HepG2 (cell line): ENCODE measurements around the gene PANX1. TPM values are rescaled to one million over a fixed set of nuclear protein-coding genes. Genes with fewer than 3 reads are reported as not detected.

Experiments
- ATAC-seq: fragments of 200-7000 bp; cut with Tn5 transposase; 3 replicates; pipeline ENCODE4 v1.9.1; 2020; ENCODE audit warnings: mild to moderate bottlenecking, moderate library complexity
- BruUV-seq: library from RNA; stranded (reverse); fragments of 400-500 nt; replicated peaks from 2 replicates; lab custom pipeline; 2021; lab: Mats Ljungman, UMichigan
- CTCF ChIA-PET: fragments of 300-600 bp; formaldehyde crosslinking; extraction: SDS; loops from one replicate; lab custom pipeline; 2021; ENCODE audit warnings: low total read pairs, inconsistent platforms, low intra/inter-chr PET ratio; lab: Yijun Ruan, JAX
- POLR2A ChIA-PET: fragments of 350-600 bp; sonication (Branson Sonifier 250); formaldehyde crosslinking; loops from one replicate; lab custom pipeline; 2020; ENCODE audit warnings: antibody characterized with exemption, inconsistent platforms; lab: Yijun Ruan, JAX
- DNase-seq: peaks from one replicate; pipeline ENCODE4 v3.0.0-alpha.2; 2015; ENCODE audit warnings: low spot score
- FAIRE-seq: peaks from 3 replicates; lab custom pipeline; 2011; peaks lifted over from hg19 to GRCh38; lab: Jason Lieb, UNC
- H2AFZ ChIP-seq: one replicate; pipeline ENCODE4 v1.6.1; 2011; ENCODE audit warnings: low read length, inconsistent platforms
- H3K27ac ChIP-seq: fragments of 300-600 bp; 3 replicates; pipeline ENCODE4 v1.8.0; 2011; ENCODE audit warnings: mixed run types, mild to moderate bottlenecking, mixed read lengths, low read length, inconsistent platforms; ENCODE audit not compliant: insufficient read depth; ENCODE audit errors: extremely low read length
- H3K27me3 ChIP-seq, 2 experiments: fragments of 200-600 bp in 1 of 2; 2 replicates in 1 of 2; 3 replicates in 1 of 2; pipeline versions ENCODE4 v1.6.0 to v1.8.0; 2011; ENCODE audit warnings: low read length in 2 of 2, mild to moderate bottlenecking in 2 of 2, moderate library complexity in 2 of 2, inconsistent platforms in 1 of 2; ENCODE audit not compliant: insufficient read depth in 2 of 2, control insufficient read depth in 1 of 2
- H3K36me3 ChIP-seq, 2 experiments: fragments of 200-600 bp in 1 of 2; replicated peaks in 1 of 2; 2 replicates in 1 of 2; 3 replicates in 1 of 2; pipeline versions ENCODE4 v1.5.1 to v1.8.0; 2011; ENCODE audit warnings: low read length in 2 of 2, inconsistent platforms in 1 of 2; ENCODE audit not compliant: insufficient read depth in 2 of 2, control insufficient read depth in 1 of 2
- H3K4me1 ChIP-seq: 2 replicates; pipeline ENCODE4 v1.5.1; 2012; ENCODE audit warnings: low read length, inconsistent platforms; ENCODE audit not compliant: insufficient read depth
- H3K4me2 ChIP-seq: 2 replicates; pipeline ENCODE4 v1.6.0; 2011; ENCODE audit warnings: low read depth, low read length, inconsistent platforms
- H3K4me3 ChIP-seq, 3 experiments: fragments of 200-600 bp in 1 of 3; sonication (generic), shearing (Covaris generic) in 1 of 3; replicated peaks in 1 of 3; 2 replicates each; pipeline ENCODE4 v1.5.1; 2011 to 2016; ENCODE audit warnings: low read length in 3 of 3, inconsistent platforms in 2 of 3, low read depth in 2 of 3, mild to moderate bottlenecking in 2 of 3, control low read depth in 1 of 3, mixed read lengths in 1 of 3; ENCODE audit not compliant: insufficient read depth in 1 of 3
- H3K79me2 ChIP-seq: one replicate; pipeline ENCODE4 v1.6.1; 2011; ENCODE audit warnings: low read length, inconsistent platforms; ENCODE audit not compliant: insufficient read depth
- H3K9ac ChIP-seq: 2 replicates; pipeline ENCODE4 v1.6.0; 2011; ENCODE audit warnings: mild to moderate bottlenecking, low read depth, low read length, inconsistent platforms; ENCODE audit not compliant: insufficient read depth
- H3K9me3 ChIP-seq: 2 replicates; pipeline ENCODE4 v1.5.1; 2012; ENCODE audit warnings: mild to moderate bottlenecking, low read length
- H4K20me1 ChIP-seq: 2 replicates; pipeline ENCODE4 v1.6.0; 2011; ENCODE audit warnings: inconsistent platforms, mild to moderate bottlenecking, low read length, moderate library complexity; ENCODE audit not compliant: insufficient read depth
- CCDC6 ChIP-seq: sonication (generic); formaldehyde crosslinking; IDR thresholded peaks from 2 replicates; pipeline ENCODE4 v1.8.1; 2022; ENCODE audit warnings: mild to moderate bottlenecking, missing genetic modification reagents, moderate library complexity
- PLRG1 ChIP-seq: fragments of 450-650 bp; conservative IDR thresholded peaks from 2 replicates; pipeline ENCODE4 v1.6.1; 2016
- SATB2 ChIP-seq: sonication (generic); formaldehyde crosslinking; IDR thresholded peaks from 2 replicates; pipeline ENCODE4 v1.5.0; 2020; ENCODE audit warnings: missing genetic modification reagents
- SMAD3 ChIP-seq: sonication (generic); formaldehyde crosslinking; IDR thresholded peaks from 2 replicates; pipeline ENCODE4 v1.4.0; 2020; ENCODE audit warnings: missing genetic modification reagents
- SNAPC2 ChIP-seq: sonication (generic); formaldehyde crosslinking; IDR thresholded peaks from 2 replicates; pipeline ENCODE4 v1.8.1; 2022; ENCODE audit warnings: mild to moderate bottlenecking, missing genetic modification reagents
- SRF ChIP-seq: IDR thresholded peaks from 2 replicates; pipeline ENCODE4 v1.6.1; 2011; ENCODE audit warnings: mild to moderate bottlenecking, low read depth, low read length, moderate library complexity
- WIZ ChIP-seq: sonication (generic); formaldehyde crosslinking; IDR thresholded peaks from 2 replicates; pipeline ENCODE4 v1.5.1; 2020; ENCODE audit warnings: mild to moderate bottlenecking, missing genetic modification reagents
- ZBTB40 ChIP-seq, 2 experiments: fragments of 450-650 bp in 1 of 2; sonication (generic) in 1 of 2; formaldehyde crosslinking in 1 of 2; IDR thresholded peaks; 2 replicates each; pipeline versions ENCODE4 v1.6.1 to v1.8.0; 2016 to 2022; ENCODE audit warnings: antibody characterized with exemption in 1 of 2, mild to moderate bottlenecking in 1 of 2, missing genetic modification reagents in 1 of 2
- ZNF12 ChIP-seq: sonication (generic); formaldehyde crosslinking; IDR thresholded peaks from 2 replicates; pipeline ENCODE4 v1.5.0; 2020; ENCODE audit warnings: missing genetic modification reagents
- ZNF446 ChIP-seq: sonication (generic); formaldehyde crosslinking; IDR thresholded peaks from 2 replicates; pipeline ENCODE4 v1.5.0; 2020; ENCODE audit warnings: mild to moderate bottlenecking, missing genetic modification reagents
- ZNF616 ChIP-seq: sonication (generic); formaldehyde crosslinking; IDR thresholded peaks from 2 replicates; pipeline ENCODE4 v1.5.0; 2020; ENCODE audit warnings: low read depth, mild to moderate bottlenecking, missing genetic modification reagents
- ZNF773 ChIP-seq: sonication (generic); formaldehyde crosslinking; IDR thresholded peaks from 2 replicates; pipeline ENCODE4 v1.4.0; 2020; ENCODE audit warnings: missing genetic modification reagents, borderline replicate concordance
- ZSCAN5A ChIP-seq: sonication (generic); formaldehyde crosslinking; IDR thresholded peaks from 2 replicates; pipeline ENCODE4 v1.8.0; 2022; ENCODE audit warnings: mild to moderate bottlenecking, missing genetic modification reagents, borderline replicate concordance
- WGBS: methylation state at CpG from one replicate; pipeline ENCODE4 v1.1.6; 2017; ENCODE audit warnings: low lambda C conversion rate; 5-methylcytosine and 5-hydroxymethylcytosine counted together
- in situ Hi-C: cut with HindIII; loops from 2 replicates; pipeline ENCODE4 v1.10.0; 2017; ENCODE audit warnings: low pct_unique_long_range_greater_than_20kb; ENCODE audit not compliant: extremely low pct_ligation_motif_present
- intact Hi-C: fragments of 100-400 bp; cut with micrococcal nuclease; formaldehyde crosslinking; loops from one replicate; pipeline ENCODE4 v1.10.0; 2022; ENCODE audit not compliant: unreplicated experiment
- polyA plus RNA-seq, 8 experiments: library from polyadenylated mRNA; depleted of rRNA in 3 of 8; stranded (reverse) in 7 of 8; unstranded in 1 of 8; fragments of >200 nt; fragmentation: Illumina TruSeq in 4 of 8; extraction: Trizol in 4 of 8; gene quantifications; 2 replicates each; pipeline versions ENCODE4 v1.2.1 to v1.2.3, GENCODE V29; 2011 to 2016; ENCODE audit warnings: low read depth in 4 of 8, missing spikeins in 1 of 8, mixed read lengths in 1 of 8; ENCODE audit not compliant: insufficient read depth in 1 of 8
- total RNA-seq, 5 experiments: library from RNA; depleted of rRNA; stranded (reverse); fragments of >200 nt; fragmentation: Illumina TruSeq; extraction: Trizol; gene quantifications; 2 replicates each; pipeline ENCODE4 v1.2.3, GENCODE V29; 2016; ENCODE audit warnings: low read depth in 1 of 5

PANX1 gene
- total and polyA plus RNA-seq, 2 of the 13 experiments (the other 11 are each of a cell fraction or from before 2014, with no cell fraction given), result 8.3 to 24.8 TPM

DNA sequence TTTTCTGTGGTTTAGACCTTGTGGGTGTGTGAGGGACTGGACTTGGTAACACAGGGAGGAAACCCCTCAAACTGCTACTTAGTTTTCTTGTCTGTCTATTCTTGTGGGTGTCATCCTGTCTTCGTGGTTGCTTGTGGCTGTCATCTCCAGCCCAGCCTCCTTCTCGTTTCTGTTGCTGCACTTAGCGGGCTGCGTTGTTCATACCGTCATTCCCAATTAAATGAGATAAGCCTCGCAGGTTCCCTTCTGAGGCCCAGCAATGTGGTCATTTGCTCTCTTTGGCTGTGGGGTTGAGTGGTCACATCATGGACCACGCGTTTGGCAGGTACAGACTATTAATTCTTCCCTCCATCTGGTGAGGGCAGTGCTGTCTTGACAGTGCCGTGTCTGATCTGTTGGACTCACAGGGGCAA lies 18.8 kb downstream of the PANX1 start (continued):
- TF ChIP-seq ZNF12 (CRISPR knock-in tag) (no peak), ZSCAN5A (CRISPR knock-in tag) (no peak), CCDC6 (CRISPR knock-in tag) (no peak), SMAD3 (CRISPR knock-in tag) (no peak), PLRG1 (no peak), SRF (no peak), SNAPC2 (no peak)

DNA sequence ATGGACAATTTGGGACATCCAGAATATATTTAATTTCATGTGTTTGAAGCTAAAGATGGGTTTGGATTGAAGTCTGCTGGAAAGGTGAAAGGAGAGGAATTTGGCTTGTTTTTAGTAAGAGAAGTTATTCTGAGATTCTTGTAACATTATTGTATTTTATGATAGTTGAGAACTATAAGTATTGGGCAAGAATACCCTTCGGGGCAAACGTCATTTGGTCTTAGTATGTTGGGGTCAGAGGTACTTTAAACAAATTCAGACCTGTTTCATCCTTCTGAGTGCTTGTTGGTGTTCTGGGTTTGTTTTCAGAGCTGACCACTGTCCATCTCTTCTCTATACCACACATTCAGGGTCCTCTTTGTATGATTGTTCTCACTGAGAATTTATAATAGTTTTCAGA lies 19.5 kb downstream of the PANX1 start:
- Histone ChIP-seq H3K27ac (no peak overlapping the region), H3K4me2 (no peak overlapping the region), H3K36me3 (no peaks in the 10 kb centered on the region; a peak in 2 of 5 replicates), H2AFZ (no peak overlapping the region), H3K79me2 (peaks cover 55% of the 10 kb centered on the region), H3K4me1 (peaks cover 88% of the 10 kb centered on the region), H3K27me3 (no peaks in the 10 kb centered on the region), H3K9ac (no peak overlapping the region), H3K4me3 (no peak overlapping the region), H4K20me1 (peaks cover 16% of the 10 kb centered on the region), H3K9me3 (no peaks in the 10 kb centered on the region)
- POLR2A ChIA-PET, result no interaction called here
- WGBS, result 68% methylated on average over 2 of the region's 2 CpGs
- intact Hi-C loops (no loop called here), in situ Hi-C loops (no loop called here)
- DNase-seq (no peak), FAIRE-seq (no peak), ATAC-seq (no peak)
- BruUV-seq, result no TSS peak
- CTCF ChIA-PET, result no interaction called here
- TF ChIP-seq ZNF616 (CRISPR knock-in tag), result no peak
- TF ChIP-seq ZNF446, result no peak
- TF ChIP-seq ZBTB40 (IDR thresholded peaks at IDR 0.05), result no peak
- TF ChIP-seq ZBTB40 (CRISPR knock-in tag; IDR thresholded peaks at IDR 0.05), result no peak
- TF ChIP-seq ZNF773 (CRISPR knock-in tag), result no peak
- TF ChIP-seq SATB2 (CRISPR knock-in tag), result no peak
- no peak for TF ChIP-seq WIZ (CRISPR knock-in tag)
